Measurements from ENCODE around the gene SMPD1.
A peak's percentile ranks its signal among the peaks of the same experiment; 100 is the strongest.

Gene SMPD1

GRCh38 chr11:6419009-6419631 is 28.8 kb downstream of the SMPD1 start, which contains the start of gene APBB1:
Gene APBB1, minus strand, starts transcription at chr11:6419094. Its CDS starts 7,747 bp downstream, at chr11:6411347.
- ATAC-seq = peak; percentile 62
- Mint-ChIP-seq H3K27ac (peak within 1 kb of the TSS; percentile 3 to 69), H3K4me1 (no peaks in the 10 kb centered on the region), H3K27me3 (peaks cover 17% of the 10 kb centered on the region), H3K4me3 (peak within 1 kb of the TSS; percentile 72 to 79), H3K9me3 (no peaks in the 10 kb centered on the region)
- DNase-seq = peak; percentile 66 to 69

GRCh38 chr11:6420677-6421076 is 30.4 kb downstream of the SMPD1 start:
- no peaks in the 10 kb centered on the region for H3K9me3 Mint-ChIP-seq
- H3K4me3 Mint-ChIP-seq = no peak overlapping the region
- ATAC-seq (no peak), DNase-seq (no peak)
- H3K27ac Mint-ChIP-seq = no peak overlapping the region
- no peaks in the 10 kb centered on the region for H3K4me1 Mint-ChIP-seq
- peaks cover 17% of the 10 kb centered on the region for H3K27me3 Mint-ChIP-seq

- no peak for ATAC-seq
- H3K9me3 Mint-ChIP-seq = no peaks in the 10 kb centered on the region
- peaks cover 9% of the 10 kb centered on the region for H3K27me3 Mint-ChIP-seq
- no peaks in the 10 kb centered on the region for H3K4me1 Mint-ChIP-seq
- no peak overlapping the region for H3K27ac Mint-ChIP-seq
- no peak overlapping the region for H3K4me3 Mint-ChIP-seq
- no peak for DNase-seq
These were observed 37.2 kb downstream of the SMPD1 start for GRCh38 chr11:6427516-6427915.

- no peak for ATAC-seq
- no peaks in the 10 kb centered on the region for H3K9me3 Mint-ChIP-seq
- DNase-seq = no peak
- H3K4me3 Mint-ChIP-seq = no peak overlapping the region
- no peaks in the 10 kb centered on the region for H3K27me3 Mint-ChIP-seq
- no peaks in the 10 kb centered on the region for H3K4me1 Mint-ChIP-seq
- H3K27ac Mint-ChIP-seq = no peak overlapping the region
These were observed 41.6 kb downstream of the SMPD1 start for GRCh38 chr11:6431861-6432260.

- Mint-ChIP-seq H3K4me3 (no peak overlapping the region), H3K27me3 (no peaks in the 10 kb centered on the region), H3K4me1 (no peaks in the 10 kb centered on the region), H3K27ac (peak overlapping the region in 1 of 2 donors; percentile 36), H3K9me3 (no peaks in the 10 kb centered on the region)
- DNase-seq (no peak), ATAC-seq (no peak)
These were observed 43.9 kb downstream of the SMPD1 start for GRCh38 chr11:6433998-6434660.

GRCh38 chr11:6437423-6437822 is 47.1 kb downstream of the SMPD1 start:
- H3K27ac Mint-ChIP-seq = no peak overlapping the region
- ATAC-seq (no peak), DNase-seq (no peak)
- H3K27me3 Mint-ChIP-seq = no peaks in the 10 kb centered on the region
- no peak overlapping the region for H3K4me3 Mint-ChIP-seq
- no peaks in the 10 kb centered on the region for H3K9me3 Mint-ChIP-seq
- H3K4me1 Mint-ChIP-seq = no peaks in the 10 kb centered on the region

- ATAC-seq (peak; percentile 75), DNase-seq (no peak)
- Mint-ChIP-seq H3K27me3 (no peaks in the 10 kb centered on the region), H3K4me1 (no peaks in the 10 kb centered on the region), H3K4me3 (no peak overlapping the region), H3K9me3 (no peaks in the 10 kb centered on the region), H3K27ac (no peak overlapping the region)
These were observed 47.7 kb downstream of the SMPD1 start for GRCh38 chr11:6437993-6438392.

GRCh38 chr11:6438979-6439571 is 48.8 kb downstream of the SMPD1 start:
- ATAC-seq = no peak
- peak in 1 of 2 donors; percentile 21 for DNase-seq
- Mint-ChIP-seq H3K4me3 (no peak overlapping the region), H3K4me1 (no peaks in the 10 kb centered on the region), H3K9me3 (no peaks in the 10 kb centered on the region), H3K27ac (no peak overlapping the region), H3K27me3 (no peaks in the 10 kb centered on the region)

GRCh38 chr11:6440906-6441358 is 50.7 kb downstream of the SMPD1 start, which contains the start of gene HPX:
Gene HPX, minus strand, starts transcription at chr11:6440987. Its CDS starts 24 bp downstream, at chr11:6440963.
- H3K27ac Mint-ChIP-seq = no peak within 1 kb of the TSS
- DNase-seq (no peak), ATAC-seq (no peak)
- no peaks in the 10 kb centered on the region for H3K4me1 Mint-ChIP-seq
- no peaks in the 10 kb centered on the region for H3K9me3 Mint-ChIP-seq
- H3K4me3 Mint-ChIP-seq = no peak within 1 kb of the TSS
- H3K27me3 Mint-ChIP-seq = no peaks in the 10 kb centered on the region

GRCh38 chr11:6442441-6442840 is 52.2 kb downstream of the SMPD1 start:
- no peaks in the 10 kb centered on the region for H3K9me3 Mint-ChIP-seq
- no peak overlapping the region for H3K4me3 Mint-ChIP-seq
- H3K4me1 Mint-ChIP-seq = no peaks in the 10 kb centered on the region
- DNase-seq (no peak), ATAC-seq (no peak)
- H3K27me3 Mint-ChIP-seq = no peaks in the 10 kb centered on the region
- H3K27ac Mint-ChIP-seq = no peak overlapping the region

- DNase-seq (peak; percentile 47 to 48), ATAC-seq (peak; percentile 79)
- H3K4me3 Mint-ChIP-seq = no peak overlapping the region
- H3K27ac Mint-ChIP-seq = no peak overlapping the region
- H3K27me3 Mint-ChIP-seq = no peaks in the 10 kb centered on the region
- no peaks in the 10 kb centered on the region for H3K4me1 Mint-ChIP-seq
- no peaks in the 10 kb centered on the region for H3K9me3 Mint-ChIP-seq
These were observed 53.2 kb downstream of the SMPD1 start for GRCh38 chr11:6443269-6444003.

All from stimulated activated naive CD8-positive, alpha-beta T cell treated with anti-CD3 and anti-CD28 coated beads, Interleukin-15, amount 100 ng/mL, for 72 hours (primary cell).